OCI-LY7 (cell line): ENCODE results near the gene TOP1.

Source experiments
- EZH2phosphoT487 ChIP-seq: fragments of 200-600 bp; sonication (generic); IDR thresholded peaks from 2 replicates; pipeline ENCODE4 v1.6.1; 2018; ENCODE audit warnings: low read depth, borderline replicate concordance, mild to moderate bottlenecking, mixed run types, antibody characterized with exemption, low read length, moderate library complexity, mixed read lengths
- TF ChIP-seq, protein P1 (sequence below): fragments of 200-600 bp; sonication (generic); conservative IDR thresholded peaks from 2 replicates; pipeline ENCODE4 v1.5.1; 2014; ENCODE audit warnings: mild to moderate bottlenecking, antibody characterized with exemption, low read length, moderate library complexity, mixed read lengths

DNA sequence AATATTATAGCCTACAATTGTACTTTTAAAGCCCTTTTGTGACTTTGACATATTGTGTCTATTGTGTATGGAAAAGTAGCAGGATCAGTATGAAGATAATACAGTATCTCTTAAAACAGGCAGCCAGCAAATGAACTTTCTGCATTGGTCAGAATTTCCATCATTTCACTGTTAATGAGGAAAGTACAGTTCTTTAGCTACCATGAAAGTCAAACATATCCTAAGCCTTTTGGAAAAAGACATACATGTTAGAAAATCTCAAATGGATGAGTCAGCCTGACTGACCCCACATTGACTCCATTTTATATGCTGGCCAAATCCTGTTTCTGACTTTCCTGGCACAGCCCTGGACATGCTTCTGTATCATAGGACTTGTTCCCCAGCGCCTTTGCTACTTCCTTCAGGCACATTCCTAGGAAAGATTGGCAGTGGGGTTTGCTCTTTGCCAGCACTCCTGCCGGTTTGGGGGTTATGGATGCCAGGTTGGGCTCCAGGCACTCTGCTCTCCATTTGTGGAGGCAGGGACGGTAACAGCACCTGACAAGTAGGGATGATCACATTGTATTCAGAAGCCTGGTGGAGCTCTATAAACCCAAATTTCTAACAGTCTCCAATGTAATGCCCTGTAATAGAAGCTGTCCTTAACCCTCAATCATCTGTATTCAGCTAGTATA lies 43.7 kb downstream of the TOP1 start:
- TF ChIP-seq, protein P1, sequence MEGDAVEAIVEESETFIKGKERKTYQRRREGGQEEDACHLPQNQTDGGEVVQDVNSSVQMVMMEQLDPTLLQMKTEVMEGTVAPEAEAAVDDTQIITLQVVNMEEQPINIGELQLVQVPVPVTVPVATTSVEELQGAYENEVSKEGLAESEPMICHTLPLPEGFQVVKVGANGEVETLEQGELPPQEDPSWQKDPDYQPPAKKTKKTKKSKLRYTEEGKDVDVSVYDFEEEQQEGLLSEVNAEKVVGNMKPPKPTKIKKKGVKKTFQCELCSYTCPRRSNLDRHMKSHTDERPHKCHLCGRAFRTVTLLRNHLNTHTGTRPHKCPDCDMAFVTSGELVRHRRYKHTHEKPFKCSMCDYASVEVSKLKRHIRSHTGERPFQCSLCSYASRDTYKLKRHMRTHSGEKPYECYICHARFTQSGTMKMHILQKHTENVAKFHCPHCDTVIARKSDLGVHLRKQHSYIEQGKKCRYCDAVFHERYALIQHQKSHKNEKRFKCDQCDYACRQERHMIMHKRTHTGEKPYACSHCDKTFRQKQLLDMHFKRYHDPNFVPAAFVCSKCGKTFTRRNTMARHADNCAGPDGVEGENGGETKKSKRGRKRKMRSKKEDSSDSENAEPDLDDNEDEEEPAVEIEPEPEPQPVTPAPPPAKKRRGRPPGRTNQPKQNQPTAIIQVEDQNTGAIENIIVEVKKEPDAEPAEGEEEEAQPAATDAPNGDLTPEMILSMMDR = no peak
- TF ChIP-seq EZH2phosphoT487 = no peak
